Vagina (tissue), 2 donors: ENCODE results near the gene ADARB2.

Experiments used
- POLR2A ChIP-seq, 2 donors: fragments of 450-650 bp; IDR thresholded peaks; one replicate each; pipeline ENCODE4 v1.6.1; 2017; ENCODE audit warnings: antibody characterized with exemption in 2 of 2, mild to moderate bottlenecking in 2 of 2, moderate library complexity in 2 of 2
- POLR2AphosphoS5 ChIP-seq, 2 donors: sonication (generic); formaldehyde crosslinking; IDR thresholded peaks; one replicate each; pipeline ENCODE4 v1.9.0; 2017; ENCODE audit warnings: antibody characterized with exemption in 2 of 2, mild to moderate bottlenecking in 2 of 2, low read depth in 1 of 2; ENCODE audit not compliant: insufficient read depth in 1 of 2
- TF ChIP-seq, protein P1 (sequence below), 3 experiments: fragments of 450-650 bp in 2 of 3; fragments of 200-600 bp in 1 of 3; sonication (generic) in 1 of 3; IDR thresholded peaks; one replicate each; pipeline ENCODE4 v1.5.1; 2017 to 2019; ENCODE audit warnings: antibody characterized with exemption in 3 of 3, mild to moderate bottlenecking in 2 of 3, moderate library complexity in 2 of 3

DNA sequence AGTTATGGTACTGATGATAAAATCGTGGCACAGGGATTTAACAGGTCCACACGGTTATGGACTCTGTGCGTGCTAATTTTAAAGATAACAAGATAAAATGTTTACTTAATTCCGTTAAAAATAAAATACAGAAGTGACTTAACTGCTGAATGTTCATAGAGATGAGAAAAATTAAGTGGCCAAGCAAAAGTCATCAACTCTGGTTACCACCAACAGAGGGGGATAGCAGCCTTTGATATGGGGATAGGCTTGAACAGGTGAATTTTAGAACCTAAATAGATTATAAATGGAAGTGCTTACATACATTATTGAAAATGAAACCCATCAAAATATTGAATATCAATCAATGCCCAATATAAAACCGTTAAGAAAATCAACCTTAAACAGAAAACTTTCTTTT, 436.2 kb downstream of the ADARB2 start:
- TF ChIP-seq, protein P1, sequence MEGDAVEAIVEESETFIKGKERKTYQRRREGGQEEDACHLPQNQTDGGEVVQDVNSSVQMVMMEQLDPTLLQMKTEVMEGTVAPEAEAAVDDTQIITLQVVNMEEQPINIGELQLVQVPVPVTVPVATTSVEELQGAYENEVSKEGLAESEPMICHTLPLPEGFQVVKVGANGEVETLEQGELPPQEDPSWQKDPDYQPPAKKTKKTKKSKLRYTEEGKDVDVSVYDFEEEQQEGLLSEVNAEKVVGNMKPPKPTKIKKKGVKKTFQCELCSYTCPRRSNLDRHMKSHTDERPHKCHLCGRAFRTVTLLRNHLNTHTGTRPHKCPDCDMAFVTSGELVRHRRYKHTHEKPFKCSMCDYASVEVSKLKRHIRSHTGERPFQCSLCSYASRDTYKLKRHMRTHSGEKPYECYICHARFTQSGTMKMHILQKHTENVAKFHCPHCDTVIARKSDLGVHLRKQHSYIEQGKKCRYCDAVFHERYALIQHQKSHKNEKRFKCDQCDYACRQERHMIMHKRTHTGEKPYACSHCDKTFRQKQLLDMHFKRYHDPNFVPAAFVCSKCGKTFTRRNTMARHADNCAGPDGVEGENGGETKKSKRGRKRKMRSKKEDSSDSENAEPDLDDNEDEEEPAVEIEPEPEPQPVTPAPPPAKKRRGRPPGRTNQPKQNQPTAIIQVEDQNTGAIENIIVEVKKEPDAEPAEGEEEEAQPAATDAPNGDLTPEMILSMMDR (IDR thresholded peaks at IDR 0.05), result no peak
- TF ChIP-seq POLR2A (IDR thresholded peaks at IDR 0.05) (no peak), POLR2AphosphoS5 (IDR thresholded peaks at IDR 0.05; ENCODE audit: insufficient read depth in 1 of 2, low read depth in 1 of 2) (no peak)
